IPS-18a (cell line): ENCODE data around the gene DOCK4.

ENCODE experiments used
- H3K27ac ChIP-seq: one replicate; pipeline ENCODE4 v1.5.1; 2013; ENCODE audit warnings: low read length
- H3K27me3 ChIP-seq: one replicate; pipeline ENCODE4 v1.6.1; 2013; ENCODE audit warnings: mild to moderate bottlenecking, low read length; ENCODE audit not compliant: control insufficient read depth, insufficient read depth
- H3K36me3 ChIP-seq: one replicate; pipeline ENCODE4 v1.6.1; 2013; ENCODE audit warnings: low read depth, low read length; ENCODE audit not compliant: control insufficient read depth
- H3K4me1 ChIP-seq: one replicate; pipeline ENCODE4 v1.6.1; 2013; ENCODE audit warnings: low read depth, low read length; ENCODE audit not compliant: control insufficient read depth
- H3K4me3 ChIP-seq: one replicate; pipeline ENCODE4 v1.5.1; 2013; ENCODE audit warnings: low read length
- H3K9ac ChIP-seq: one replicate; pipeline ENCODE4 v1.6.1; 2013; ENCODE audit warnings: mild to moderate bottlenecking, low read length, moderate library complexity
- H3K9me3 ChIP-seq: one replicate; pipeline ENCODE4 v1.6.1; 2013; ENCODE audit warnings: low read depth, low read length; ENCODE audit not compliant: control insufficient read depth

DOCK4 gene

DNA sequence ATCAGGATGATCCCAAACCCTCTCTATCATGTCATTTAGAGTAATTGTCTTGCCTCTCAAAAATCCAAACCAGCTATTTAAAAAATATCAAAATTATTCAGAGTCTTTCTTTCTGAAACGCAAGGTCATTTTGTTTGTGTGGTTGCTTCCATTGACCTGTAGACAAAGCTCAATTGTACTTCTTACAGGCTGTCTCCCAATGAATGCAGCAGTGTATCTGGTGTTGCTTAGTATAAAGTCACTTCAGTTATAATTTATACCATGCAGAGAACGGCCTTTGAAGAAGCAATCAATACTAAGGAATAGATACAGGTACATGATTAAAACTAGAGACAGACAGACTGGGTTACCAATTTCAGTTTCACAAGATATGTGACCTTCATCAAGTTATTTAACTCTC, 80.9 kb downstream of the DOCK4 start:
- Histone ChIP-seq H3K36me3 (no peaks in the 10 kb centered on the region), H3K4me1 (peaks cover 8% of the 10 kb centered on the region)

DNA sequence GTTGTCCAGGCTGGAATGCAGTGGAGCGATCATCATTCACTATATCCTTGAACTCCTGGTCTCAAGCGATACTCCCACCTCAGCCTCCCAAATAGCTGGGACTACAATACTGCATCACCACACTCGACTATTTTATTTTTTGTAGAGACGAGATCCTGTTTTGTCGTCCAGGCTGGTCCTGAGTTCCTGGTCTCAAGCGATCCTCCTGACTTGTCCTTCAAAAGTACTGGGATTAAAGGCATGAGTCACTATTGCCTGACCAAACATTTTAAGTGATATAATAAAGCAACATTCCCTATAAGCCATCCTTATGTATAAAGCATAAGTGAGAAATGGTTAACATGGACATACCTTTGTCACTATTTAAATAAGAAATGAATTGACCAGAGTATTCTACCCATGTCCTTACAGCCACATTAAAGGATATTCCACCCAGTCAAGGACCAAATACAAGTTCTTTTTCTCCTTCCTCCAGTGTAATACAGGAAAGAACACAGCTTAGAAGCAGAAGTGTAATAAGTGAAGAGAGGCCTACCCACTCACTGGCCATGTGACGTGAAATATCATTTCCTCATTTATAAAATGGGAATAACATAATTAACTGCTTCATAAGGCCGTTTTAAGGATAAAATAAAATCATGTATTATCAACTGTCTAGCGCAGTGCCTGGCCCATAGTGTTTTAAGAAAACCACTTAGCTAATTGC, 82.0 kb downstream of the DOCK4 start:
- H3K9ac ChIP-seq = no peak overlapping the region
- H3K4me1 ChIP-seq = no peaks in the 10 kb centered on the region
- no peak overlapping the region for H3K4me3 ChIP-seq
- H3K27ac ChIP-seq = no peak overlapping the region
- H3K36me3 ChIP-seq = no peaks in the 10 kb centered on the region
- H3K9me3 ChIP-seq = no peaks in the 10 kb centered on the region
- H3K27me3 ChIP-seq = no peaks in the 10 kb centered on the region

More for the DNA sequence above, 80.9 kb downstream of the DOCK4 start:
- H3K4me3 ChIP-seq = no peak overlapping the region
- H3K27ac ChIP-seq = no peak overlapping the region
- no peaks in the 10 kb centered on the region for H3K9me3 ChIP-seq
- H3K9ac ChIP-seq = no peak overlapping the region
- no peaks in the 10 kb centered on the region for H3K27me3 ChIP-seq

DNA sequence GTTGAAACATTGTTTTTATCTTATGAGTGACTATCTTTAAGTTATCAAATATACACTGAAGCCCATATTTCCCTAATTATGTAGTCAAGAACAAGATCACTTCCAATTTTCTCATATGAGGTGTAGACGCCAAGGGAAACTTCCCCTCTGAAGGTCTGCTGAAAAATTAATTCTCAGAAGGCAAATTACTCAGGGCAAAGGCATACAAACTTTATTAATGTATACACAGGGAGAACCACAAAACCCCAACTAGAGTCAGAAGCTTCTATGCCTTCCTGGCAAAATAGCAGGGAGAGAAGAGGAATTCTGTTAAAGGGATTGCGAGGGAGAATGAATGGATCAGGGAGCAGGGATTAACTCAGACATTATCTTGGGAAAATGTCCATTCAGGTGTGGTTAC, 83.4 kb downstream of the DOCK4 start:
- H3K9me3 ChIP-seq = no peaks in the 10 kb centered on the region
- no peaks in the 10 kb centered on the region for H3K36me3 ChIP-seq
- no peak overlapping the region for H3K9ac ChIP-seq
- no peaks in the 10 kb centered on the region for H3K27me3 ChIP-seq
- no peak overlapping the region for H3K4me3 ChIP-seq
- no peaks in the 10 kb centered on the region for H3K4me1 ChIP-seq
- H3K27ac ChIP-seq = no peak overlapping the region

DNA sequence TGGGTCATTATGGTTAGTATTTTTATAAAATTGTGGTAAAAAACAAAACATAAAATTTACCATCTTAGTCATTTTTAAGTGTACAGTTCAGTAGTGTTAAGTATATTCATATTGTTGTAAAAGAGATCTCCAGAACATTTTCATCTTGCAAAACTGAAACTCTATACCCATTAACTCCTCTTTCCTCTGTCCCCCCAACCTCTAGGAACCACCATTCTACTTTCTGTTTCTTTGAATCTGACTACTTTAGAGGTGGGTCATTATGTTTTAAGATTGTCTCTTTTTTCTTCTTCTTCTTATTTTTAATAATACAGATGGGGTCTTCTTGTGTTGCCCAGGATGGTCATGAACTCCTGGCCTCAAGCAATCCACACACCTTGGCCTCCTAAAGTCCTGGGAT, 84.1 kb downstream of the DOCK4 start:
- H3K27me3 ChIP-seq = no peaks in the 10 kb centered on the region
- no peaks in the 10 kb centered on the region for H3K36me3 ChIP-seq

DNA sequence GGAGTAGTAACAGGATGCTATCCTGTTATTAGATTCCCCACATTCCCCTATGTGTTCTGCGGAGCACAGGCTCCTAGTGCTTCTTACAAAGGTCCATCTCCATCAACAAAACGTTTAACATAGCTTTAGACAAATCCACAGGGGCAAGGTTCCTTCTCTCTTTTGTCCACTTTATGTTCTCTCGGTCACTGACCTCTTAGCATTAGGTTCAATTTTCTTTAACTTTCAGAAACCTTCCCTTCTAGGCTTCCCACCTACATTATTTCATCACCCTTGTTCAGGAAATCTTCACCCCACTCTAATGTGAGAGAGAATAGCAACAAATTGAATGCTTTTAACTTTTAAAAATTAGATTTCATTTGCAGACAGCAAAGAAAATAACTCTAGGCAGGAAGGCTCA, 84.9 kb downstream of the DOCK4 start:
- no peaks in the 10 kb centered on the region for H3K27me3 ChIP-seq
- no peak overlapping the region for H3K4me3 ChIP-seq
- no peaks in the 10 kb centered on the region for H3K36me3 ChIP-seq
- H3K27ac ChIP-seq = no peak overlapping the region
- H3K4me1 ChIP-seq = no peaks in the 10 kb centered on the region
- H3K9me3 ChIP-seq = no peaks in the 10 kb centered on the region
- H3K9ac ChIP-seq = no peak overlapping the region

More for the DNA sequence above, 84.1 kb downstream of the DOCK4 start:
- no peaks in the 10 kb centered on the region for H3K4me1 ChIP-seq
- no peak overlapping the region for H3K9ac ChIP-seq
- no peaks in the 10 kb centered on the region for H3K9me3 ChIP-seq
- H3K4me3 ChIP-seq = no peak overlapping the region
- no peak overlapping the region for H3K27ac ChIP-seq

DNA sequence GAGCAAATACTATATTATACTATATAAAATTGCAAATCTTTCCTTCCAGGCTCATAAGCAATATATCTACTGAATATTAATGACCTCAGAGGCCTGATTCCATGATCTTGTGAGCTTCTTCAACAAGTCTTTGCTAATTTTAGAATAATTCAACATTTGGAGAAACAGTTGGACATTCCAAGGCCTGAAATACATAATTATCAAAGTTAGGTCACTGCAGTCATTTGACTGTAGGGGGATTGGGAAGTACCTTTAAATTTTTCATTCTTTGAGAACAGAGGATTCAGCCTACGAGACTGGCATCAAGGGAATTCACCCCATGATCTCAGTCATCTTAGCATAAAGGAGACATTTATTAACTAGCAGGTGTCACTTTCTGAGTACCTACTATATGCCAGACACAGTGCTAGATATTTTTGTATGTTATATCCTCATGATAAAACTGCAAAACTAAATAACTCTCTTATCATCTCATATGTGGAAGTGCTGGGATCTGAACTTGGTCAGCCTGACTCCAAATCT, 85.4 kb downstream of the DOCK4 start:
- no peaks in the 10 kb centered on the region for H3K9me3 ChIP-seq
- H3K36me3 ChIP-seq = no peaks in the 10 kb centered on the region
- H3K4me1 ChIP-seq = no peaks in the 10 kb centered on the region
- H3K9ac ChIP-seq = no peak overlapping the region
- no peak overlapping the region for H3K4me3 ChIP-seq
- H3K27me3 ChIP-seq = no peaks in the 10 kb centered on the region
- H3K27ac ChIP-seq = no peak overlapping the region

DNA sequence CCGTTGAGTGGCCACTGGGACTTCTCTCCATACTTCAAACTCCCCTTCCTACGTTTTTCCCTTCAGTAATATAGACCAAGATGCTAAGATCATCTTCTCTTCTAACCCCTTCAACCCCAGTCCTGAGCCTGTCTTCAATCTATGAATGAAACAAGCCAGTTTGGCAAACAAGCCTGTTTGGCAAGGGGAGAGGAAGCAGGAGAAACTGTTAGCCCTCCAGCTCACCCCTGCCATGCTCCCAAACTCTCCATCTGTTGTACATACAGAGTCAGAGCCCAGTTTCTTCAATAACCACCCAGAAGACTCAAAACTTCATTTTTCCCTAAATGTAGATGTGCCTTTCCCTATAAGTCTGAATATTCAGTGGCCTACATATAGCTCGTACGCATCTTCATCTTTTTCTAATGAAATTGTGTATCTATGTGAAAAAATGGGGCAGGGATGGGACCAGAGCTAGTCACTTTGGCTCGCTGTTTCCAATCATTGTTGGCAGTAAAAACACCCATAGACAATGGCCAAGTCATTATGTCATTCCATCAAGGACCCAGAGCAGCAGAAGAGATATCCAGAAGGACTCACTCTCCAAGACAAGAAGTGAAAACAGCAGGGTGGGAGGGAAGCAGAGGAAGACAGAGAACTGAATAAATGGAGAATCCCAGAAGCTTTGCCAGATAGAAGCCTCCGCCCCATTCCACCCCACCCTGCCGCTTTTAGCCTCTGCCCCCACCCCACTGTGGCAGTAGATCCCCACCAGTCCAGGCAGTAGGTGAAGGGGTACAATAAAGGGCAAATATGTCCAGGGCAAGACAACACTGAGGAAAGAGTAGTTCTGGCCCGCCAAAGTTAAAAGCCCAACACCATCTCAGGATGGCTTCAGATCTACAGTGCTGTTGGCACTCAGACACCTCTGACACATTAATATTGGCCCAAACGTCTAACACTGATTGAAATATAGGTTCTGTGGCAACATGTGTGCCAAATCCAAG, 87.3 kb downstream of the DOCK4 start:
- H3K36me3 ChIP-seq = no peaks in the 10 kb centered on the region
- H3K4me3 ChIP-seq = no peak overlapping the region
- no peaks in the 10 kb centered on the region for H3K4me1 ChIP-seq
- no peaks in the 10 kb centered on the region for H3K27me3 ChIP-seq
- H3K27ac ChIP-seq = no peak overlapping the region
- no peaks in the 10 kb centered on the region for H3K9me3 ChIP-seq
- H3K9ac ChIP-seq = no peak overlapping the region

DNA sequence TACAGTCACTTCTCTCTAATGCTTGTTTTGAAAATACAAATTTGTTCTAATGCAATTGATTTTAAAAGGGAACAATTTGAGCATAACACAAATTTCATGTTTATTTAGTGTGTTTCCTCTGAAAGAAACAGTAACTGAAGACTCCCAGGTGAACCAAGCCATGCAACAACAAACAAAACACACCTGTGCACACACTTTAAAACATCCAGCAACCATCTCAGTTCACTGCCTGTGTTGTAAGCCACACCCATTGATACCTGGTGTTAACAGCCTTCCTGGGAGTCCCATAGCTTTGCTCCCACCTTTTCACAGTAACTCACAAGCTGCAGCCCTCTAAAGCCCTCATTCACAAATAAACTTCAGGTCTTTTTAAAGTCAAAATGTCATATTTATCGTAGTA, 89.3 kb downstream of the DOCK4 start:
- Histone ChIP-seq H3K27me3 (no peaks in the 10 kb centered on the region), H3K27ac (no peak overlapping the region), H3K9ac (no peak overlapping the region), H3K9me3 (no peaks in the 10 kb centered on the region), H3K36me3 (no peaks in the 10 kb centered on the region), H3K4me3 (no peak overlapping the region), H3K4me1 (no peaks in the 10 kb centered on the region)

DNA sequence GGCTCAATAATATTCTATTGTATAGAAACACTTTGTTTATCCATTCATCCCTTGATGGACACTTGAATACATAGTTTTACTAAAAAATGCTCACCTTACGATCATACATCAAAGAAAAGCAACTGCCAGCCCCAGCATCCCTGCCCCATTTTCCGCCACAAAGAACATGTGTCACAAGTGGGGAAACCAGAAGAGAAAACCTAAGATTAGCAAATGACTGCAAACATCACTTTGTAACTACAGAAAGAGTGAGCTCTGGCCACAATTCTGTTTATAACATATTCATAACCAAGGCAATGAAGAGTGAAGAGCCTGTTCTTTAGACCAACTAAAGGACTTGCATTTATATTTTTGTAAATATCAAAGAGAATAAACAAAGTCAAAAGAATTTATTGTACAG, 89.8 kb downstream of the DOCK4 start:
- Histone ChIP-seq H3K9me3 (no peaks in the 10 kb centered on the region), H3K9ac (no peak overlapping the region), H3K4me3 (no peak overlapping the region), H3K36me3 (no peaks in the 10 kb centered on the region), H3K4me1 (no peaks in the 10 kb centered on the region), H3K27ac (no peak overlapping the region), H3K27me3 (no peaks in the 10 kb centered on the region)

DNA sequence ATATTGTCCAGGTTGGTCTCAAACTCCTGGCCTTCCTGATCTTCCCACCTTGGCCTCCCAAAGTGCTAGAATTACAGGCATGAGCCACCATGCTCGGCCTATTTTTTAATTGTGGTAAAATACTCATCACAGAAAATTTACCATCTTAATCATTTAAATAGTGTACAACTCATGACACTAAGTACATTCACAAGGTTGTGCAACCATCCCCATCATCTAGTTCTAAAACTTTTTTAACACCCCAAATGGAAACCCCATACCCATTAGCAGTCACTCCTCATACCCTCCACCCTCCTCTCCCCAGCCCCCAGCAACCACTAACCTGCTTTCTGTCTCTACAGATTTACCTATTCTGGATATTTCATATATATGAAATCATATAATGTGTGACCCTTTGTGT, 90.3 kb downstream of the DOCK4 start:
- no peaks in the 10 kb centered on the region for H3K36me3 ChIP-seq
- H3K9me3 ChIP-seq = no peaks in the 10 kb centered on the region
- no peaks in the 10 kb centered on the region for H3K4me1 ChIP-seq
- H3K4me3 ChIP-seq = no peak overlapping the region
- H3K27ac ChIP-seq = no peak overlapping the region
- no peak overlapping the region for H3K9ac ChIP-seq
- no peaks in the 10 kb centered on the region for H3K27me3 ChIP-seq

DNA sequence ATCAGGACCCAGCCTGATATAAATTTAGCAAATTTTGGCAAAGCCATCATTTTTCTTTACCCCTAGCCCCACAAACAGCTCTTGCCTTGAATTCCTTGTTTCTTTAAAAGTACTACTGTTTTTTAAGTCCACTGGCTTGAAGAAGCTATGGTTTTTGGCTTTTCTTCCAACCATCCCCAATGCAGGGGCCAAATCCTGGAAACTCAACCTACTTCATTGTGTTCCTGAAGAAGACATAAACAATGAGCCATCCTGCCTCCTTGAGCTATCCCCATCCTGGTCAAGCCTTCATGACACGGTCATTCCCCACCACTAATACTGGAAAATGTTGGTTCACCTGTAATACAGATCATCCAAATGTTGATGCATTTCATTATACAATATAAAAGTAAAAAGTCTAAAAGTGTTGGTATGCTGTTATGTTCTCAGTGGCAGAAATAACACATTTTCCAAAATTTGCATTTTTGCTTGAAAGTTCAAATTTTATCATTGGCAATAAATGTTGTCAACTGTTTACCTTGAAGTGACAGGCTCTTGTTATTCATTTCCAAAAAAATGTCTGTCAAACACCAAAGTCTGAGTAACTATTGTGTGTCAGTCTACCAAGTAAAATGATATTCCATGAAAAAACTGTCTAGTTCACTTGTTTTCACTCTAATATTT, 92.2 kb downstream of the DOCK4 start:
- H3K4me3 ChIP-seq = no peak overlapping the region
- H3K4me1 ChIP-seq = no peaks in the 10 kb centered on the region
- no peak overlapping the region for H3K9ac ChIP-seq
- H3K27me3 ChIP-seq = no peaks in the 10 kb centered on the region
- no peak overlapping the region for H3K27ac ChIP-seq
- H3K36me3 ChIP-seq = no peaks in the 10 kb centered on the region
- no peaks in the 10 kb centered on the region for H3K9me3 ChIP-seq
